HG03060 (cell line): Measurements from ENCODE around the gene PAQR4.

Experiments
- ATAC-seq: cut with Tn5 transposase; IDR thresholded peaks from one replicate; pipeline ENCODE4 v1.9.1; 2021; ENCODE audit warnings: low read depth, moderate number of reproducible peaks; ENCODE audit not compliant: unreplicated experiment

The PAQR4 gene

GRCh38 chr16:3001316-3001715, 32.2 kb downstream of the PAQR4 start:
- ATAC-seq = no peak

- peak; percentile 95 for ATAC-seq
Observed at GRCh38 chr16:3003582-3004270, 34.6 kb downstream of the PAQR4 start.

GRCh38 chr16:3004319-3004718, 35.2 kb downstream of the PAQR4 start:
- no peak for ATAC-seq

- ATAC-seq = no peak
Observed at GRCh38 chr16:3004781-3005284, 35.7 kb downstream of the PAQR4 start.

- ATAC-seq = no peak
Observed at GRCh38 chr16:3007059-3007956, 38.2 kb downstream of the PAQR4 start.

GRCh38 chr16:3007957-3008689, 39.0 kb downstream of the PAQR4 start:
- ATAC-seq = no peak

GRCh38 chr16:3008690-3009037, 39.5 kb downstream of the PAQR4 start:
- ATAC-seq = no peak

- ATAC-seq = no peak
Observed at GRCh38 chr16:3009568-3010390, 40.6 kb downstream of the PAQR4 start.

GRCh38 chr16:3010510-3010909, 41.4 kb downstream of the PAQR4 start:
- no peak for ATAC-seq

- no peak for ATAC-seq
Observed at GRCh38 chr16:3012246-3012645, 43.1 kb downstream of the PAQR4 start.

GRCh38 chr16:3012828-3013420, 43.8 kb downstream of the PAQR4 start, which contains the start of gene CLDN9:
CLDN9 (plus strand) TSS chr16:3012923; CDS start chr16:3013363, 440 bp downstream.
- no peak for ATAC-seq

- no peak for ATAC-seq
Observed at GRCh38 chr16:3013491-3013951, 44.4 kb downstream of the PAQR4 start.

GRCh38 chr16:3013998-3014690, 45.0 kb downstream of the PAQR4 start:
- no peak for ATAC-seq

GRCh38 chr16:3014971-3015370, 45.8 kb downstream of the PAQR4 start:
- ATAC-seq = no peak

- no peak for ATAC-seq
Observed at GRCh38 chr16:3015865-3016521, 46.8 kb downstream of the PAQR4 start.

- no peak for ATAC-seq
Observed at GRCh38 chr16:3017344-3017743, 48.2 kb downstream of the PAQR4 start.

- ATAC-seq = no peak
Observed at GRCh38 chr16:3017794-3018506, 48.8 kb downstream of the PAQR4 start, which contains the start of gene CLDN6. CLDN6 (minus strand) TSS chr16:3018183; CDS start chr16:3016021, 2,162 bp downstream.
